ENCODE measurements around the gene IMP4. TPM values are rescaled to one million over a fixed set of nuclear protein-coding genes. Genes with fewer than 3 reads are reported as not detected.
A peak's percentile ranks its signal among the peaks of the same experiment; 100 is the strongest.

IMP4 gene
- polyA plus RNA-seq, 6 donors from 2014 or later, result 62.0 to 112 (median 85.3) TPM

- H3K27ac Mint-ChIP-seq, result peak overlapping the region in 3 of 6 donors; percentile 27 to 87 (median 30)
- no peak for ATAC-seq (ENCODE audit: low read depth in 2 of 2)
- H3K4me3 Mint-ChIP-seq, result peak overlapping the region in 4 of 8 donors; percentile 40 to 95 (median 67)
- peaks cover 48 to 49% (median 48%) of the 10 kb centered on the region in 3 donors for H3K4me1 Mint-ChIP-seq
- no peak for DNase-seq
- peaks cover 2 to 4% of the 10 kb centered on the region in 2 donors for H3K36me3 Mint-ChIP-seq
- H3K27me3 Mint-ChIP-seq, result peaks cover 5 to 17% (median 7%) of the 10 kb centered on the region in 3 donors
- H3K9me3 Mint-ChIP-seq, result no peaks in the 10 kb centered on the region
Observed at GRCh38 chr2:130369965-130370341, 27.3 kb downstream of the IMP4 start.

DNA sequence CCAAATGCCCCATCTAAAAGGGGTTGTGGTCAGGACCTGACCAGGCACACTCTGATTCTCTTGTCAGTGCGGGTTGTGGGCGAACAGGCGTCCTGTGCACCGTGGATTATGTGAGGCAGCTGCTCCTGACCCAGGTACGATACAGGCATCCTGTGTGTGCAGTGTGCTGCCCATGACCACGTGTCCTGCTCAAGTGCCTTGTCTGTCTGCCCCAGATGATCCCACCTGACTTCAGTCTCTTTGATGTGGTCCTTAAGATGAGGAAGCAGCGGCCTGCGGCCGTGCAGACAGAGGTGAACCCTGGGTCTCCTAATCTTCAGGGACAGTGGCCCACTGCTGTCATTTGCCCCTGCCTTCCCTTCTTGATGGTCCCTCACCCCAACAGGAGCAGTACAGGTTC is 27.8 kb downstream of the IMP4 start:
- Mint-ChIP-seq H3K27ac (peak overlapping the region in 5 of 6 donors; percentile 30 to 98 (median 92)), H3K27me3 (peaks cover 5 to 11% (median 7%) of the 10 kb centered on the region in 3 donors), H3K9me3 (no peaks in the 10 kb centered on the region), H3K36me3 (peaks cover 5 to 9% of the 10 kb centered on the region in 2 donors), H3K4me3 (peak overlapping the region; percentile 82 to 97 (median 94)), H3K4me1 (peaks cover 53 to 54% (median 53%) of the 10 kb centered on the region in 3 donors)
- ATAC-seq (ENCODE audit: low read depth in 2 of 2) (no peak), DNase-seq (no peak)

GRCh38 chr2:130371723-130372054 is 29.0 kb downstream of the IMP4 start:
- peak overlapping the region; percentile 82 to 97 (median 95) for H3K4me3 Mint-ChIP-seq
- peaks cover 63 to 66% (median 64%) of the 10 kb centered on the region in 3 donors for H3K4me1 Mint-ChIP-seq
- peaks cover 0 to 9% (median 7%) of the 10 kb centered on the region in 3 donors for H3K27me3 Mint-ChIP-seq
- H3K36me3 Mint-ChIP-seq, result peaks cover 12 to 18% of the 10 kb centered on the region in 2 donors
- no peaks in the 10 kb centered on the region for H3K9me3 Mint-ChIP-seq
- ATAC-seq (ENCODE audit: low read depth in 2 of 2) (peak; percentile 9 to 11), DNase-seq (no peak)
- peak overlapping the region; percentile 87 to 98 (median 93) for H3K27ac Mint-ChIP-seq

DNA sequence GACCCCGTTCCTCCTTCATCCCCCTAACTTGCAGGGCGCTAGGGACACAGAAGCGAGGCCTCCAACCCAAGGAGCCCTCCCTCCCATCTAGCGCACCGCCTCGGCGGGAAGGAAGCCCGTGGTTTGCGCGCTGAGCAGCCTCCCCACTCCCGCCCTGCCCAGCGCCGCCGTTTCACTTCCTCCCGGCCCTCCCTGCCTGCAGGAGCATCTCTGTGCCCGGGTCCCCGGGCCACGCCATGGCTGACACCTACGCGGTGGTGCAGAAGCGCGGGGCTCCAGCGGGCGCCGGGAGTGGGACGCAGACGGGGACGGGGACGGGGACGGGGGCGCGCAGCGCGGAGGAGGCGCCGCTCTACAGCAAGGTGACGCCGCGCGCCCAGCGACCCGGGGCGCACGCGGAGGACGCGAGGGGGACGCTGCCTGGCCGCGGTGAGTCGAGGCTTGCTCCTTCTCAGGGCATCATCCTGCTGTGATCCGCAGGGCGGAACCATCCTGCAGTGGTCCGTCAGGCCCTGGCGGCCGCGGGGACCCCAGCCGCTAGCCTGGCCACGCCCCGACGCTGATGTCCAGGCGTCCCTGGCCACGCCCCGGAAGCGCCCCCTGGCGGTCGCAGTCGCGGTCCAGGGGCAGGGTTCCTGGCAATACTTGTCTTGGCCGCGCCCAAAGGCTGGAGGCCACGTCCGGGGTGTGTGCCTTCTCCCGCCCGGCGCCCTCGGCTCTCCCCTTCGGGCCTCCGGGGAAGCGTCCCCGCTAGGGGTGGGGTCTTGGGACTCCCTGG is 29.5 kb downstream of the IMP4 start:
- peaks cover 68 to 72% (median 70%) of the 10 kb centered on the region in 3 donors for H3K4me1 Mint-ChIP-seq
- H3K9me3 Mint-ChIP-seq, result no peaks in the 10 kb centered on the region
- H3K4me3 Mint-ChIP-seq, result peak overlapping the region; percentile 82 to 97 (median 95)
- peaks cover 0 to 7% (median 6%) of the 10 kb centered on the region in 3 donors for H3K27me3 Mint-ChIP-seq
- peaks cover 12 to 18% of the 10 kb centered on the region in 2 donors for H3K36me3 Mint-ChIP-seq
- peak; percentile 83 for DNase-seq
- peak overlapping the region; percentile 87 to 98 (median 93) for H3K27ac Mint-ChIP-seq
- ATAC-seq (ENCODE audit: low read depth in 2 of 2), result peak; percentile 92

- Mint-ChIP-seq H3K4me3 (peak overlapping the region; percentile 82 to 96 (median 90)), H3K36me3 (peaks cover 12 to 18% of the 10 kb centered on the region in 2 donors), H3K9me3 (no peaks in the 10 kb centered on the region), H3K4me1 (peaks cover 76 to 79% (median 78%) of the 10 kb centered on the region in 3 donors), H3K27ac (peak overlapping the region; percentile 67 to 94 (median 84)), H3K27me3 (no peaks in the 10 kb centered on the region)
- ATAC-seq (ENCODE audit: low read depth in 2 of 2) (no peak), DNase-seq (no peak)
Observed at GRCh38 chr2:130372833-130373807, 30.4 kb downstream of the IMP4 start.

DNA sequence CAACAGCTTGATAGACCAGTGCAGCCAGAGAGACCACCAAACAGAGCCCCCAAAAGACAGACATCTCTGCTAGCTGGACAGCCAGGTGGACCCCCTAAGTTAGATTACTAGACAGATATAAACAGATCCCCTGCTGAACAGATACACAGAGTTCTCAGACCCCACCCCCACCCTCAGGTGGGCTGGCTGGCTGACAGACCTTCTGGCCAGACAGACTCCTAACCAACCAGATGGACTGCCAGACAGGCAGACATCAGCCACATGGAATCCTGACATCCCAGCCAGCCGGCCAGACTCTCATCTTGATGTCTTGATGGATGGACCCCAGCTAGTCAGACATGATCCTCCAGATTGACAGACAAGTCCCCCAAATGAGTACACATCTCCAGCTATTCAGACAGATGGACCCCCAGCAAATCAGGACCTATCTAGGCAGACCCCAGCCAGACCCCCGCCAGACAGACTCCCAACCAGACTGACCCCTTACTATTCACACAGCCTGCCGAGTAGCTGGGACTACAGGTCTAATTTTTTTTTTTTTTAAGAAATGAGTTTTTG is 31.2 kb downstream of the IMP4 start:
- no peak for ATAC-seq (ENCODE audit: low read depth in 2 of 2)
- no peaks in the 10 kb centered on the region for H3K27me3 Mint-ChIP-seq
- peak overlapping the region; percentile 26 to 93 (median 75) for H3K27ac Mint-ChIP-seq
- H3K9me3 Mint-ChIP-seq, result no peaks in the 10 kb centered on the region
- DNase-seq, result no peak
- H3K36me3 Mint-ChIP-seq, result peaks cover 12 to 18% of the 10 kb centered on the region in 2 donors
- H3K4me3 Mint-ChIP-seq, result peak overlapping the region; percentile 48 to 96 (median 84)
- peaks cover 76 to 86% (median 78%) of the 10 kb centered on the region in 3 donors for H3K4me1 Mint-ChIP-seq

- H3K27me3 Mint-ChIP-seq, result no peaks in the 10 kb centered on the region
- no peak for ATAC-seq (ENCODE audit: low read depth in 2 of 2)
- H3K27ac Mint-ChIP-seq, result peak overlapping the region in 4 of 6 donors; percentile 67 to 89 (median 83)
- peaks cover 77 to 87% (median 80%) of the 10 kb centered on the region in 3 donors for H3K4me1 Mint-ChIP-seq
- H3K36me3 Mint-ChIP-seq, result peaks cover 12 to 24% of the 10 kb centered on the region in 2 donors
- H3K9me3 Mint-ChIP-seq, result no peaks in the 10 kb centered on the region
- no peak for DNase-seq
- peak overlapping the region in 7 of 8 donors; percentile 44 to 96 (median 82) for H3K4me3 Mint-ChIP-seq
Observed at GRCh38 chr2:130374587-130375290, 32.0 kb downstream of the IMP4 start.

- ATAC-seq (ENCODE audit: low read depth in 2 of 2) (no peak), DNase-seq (no peak)
- peaks cover 12 to 28% of the 10 kb centered on the region in 2 donors for H3K36me3 Mint-ChIP-seq
- no peaks in the 10 kb centered on the region for H3K27me3 Mint-ChIP-seq
- H3K4me3 Mint-ChIP-seq, result peak overlapping the region in 5 of 8 donors; percentile 25 to 93 (median 54)
- peaks cover 75 to 86% (median 77%) of the 10 kb centered on the region in 3 donors for H3K4me1 Mint-ChIP-seq
- no peaks in the 10 kb centered on the region for H3K9me3 Mint-ChIP-seq
- H3K27ac Mint-ChIP-seq, result peak overlapping the region; percentile 50 to 87 (median 80)
Observed at GRCh38 chr2:130375291-130376266, 32.9 kb downstream of the IMP4 start.

- DNase-seq (no peak), ATAC-seq (ENCODE audit: low read depth in 2 of 2) (peak; percentile 17 to 20)
- peaks cover 13 to 28% of the 10 kb centered on the region in 2 donors for H3K36me3 Mint-ChIP-seq
- H3K4me1 Mint-ChIP-seq, result peaks cover 76 to 85% (median 77%) of the 10 kb centered on the region in 3 donors
- H3K27me3 Mint-ChIP-seq, result no peaks in the 10 kb centered on the region
- H3K4me3 Mint-ChIP-seq, result peak overlapping the region in 5 of 8 donors; percentile 2 to 93 (median 43)
- H3K9me3 Mint-ChIP-seq, result no peaks in the 10 kb centered on the region
- H3K27ac Mint-ChIP-seq, result peak overlapping the region; percentile 37 to 92 (median 82)
Observed at GRCh38 chr2:130376433-130377293, 34.0 kb downstream of the IMP4 start.

DNA sequence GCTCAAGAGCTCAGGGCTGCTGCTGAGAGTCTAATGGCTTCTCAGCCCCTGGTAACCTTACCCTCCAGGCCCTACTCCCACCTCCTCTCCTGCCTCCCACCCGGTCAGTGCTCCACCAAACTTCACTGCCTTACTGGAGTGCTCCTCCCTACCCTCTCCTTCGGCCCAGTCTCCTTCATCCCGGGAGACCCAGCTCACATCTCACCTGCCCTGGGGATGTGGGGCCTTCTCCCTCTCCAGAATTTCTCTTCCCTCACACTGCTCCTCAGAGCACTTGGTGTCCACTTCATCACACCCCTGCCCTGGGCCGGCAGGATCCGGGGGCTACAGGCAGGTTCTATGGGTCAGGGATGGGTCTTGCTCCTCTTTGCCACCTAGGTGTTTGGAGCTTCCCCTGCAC is 34.8 kb downstream of the IMP4 start:
- peak overlapping the region in 4 of 6 donors; percentile 69 to 92 (median 78) for H3K27ac Mint-ChIP-seq
- H3K9me3 Mint-ChIP-seq, result no peaks in the 10 kb centered on the region
- no peaks in the 10 kb centered on the region for H3K27me3 Mint-ChIP-seq
- H3K4me1 Mint-ChIP-seq, result peaks cover 75 to 88% (median 79%) of the 10 kb centered on the region in 3 donors
- ATAC-seq (ENCODE audit: low read depth in 2 of 2) (no peak), DNase-seq (no peak)
- H3K36me3 Mint-ChIP-seq, result peaks cover 19 to 28% of the 10 kb centered on the region in 2 donors
- H3K4me3 Mint-ChIP-seq, result peak overlapping the region in 5 of 8 donors; percentile 18 to 74 (median 43)

Data from naive B cell (primary cell).